ENCODE results near the gene SIM1.

The SIM1 gene

GRCh38 chr6:100415768-100416167 is 49.0 kb downstream of the SIM1 start:
- TF ChIP-seq TCF12 (IDR thresholded peaks at IDR 0.05; ENCODE audit: low read depth) (no peak), TEAD4 (IDR thresholded peaks at IDR 0.05) (no peak), CEBPB (IDR thresholded peaks at IDR 0.05) (no peak), FOXM1 (IDR thresholded peaks at IDR 0.05; ENCODE audit: borderline replicate concordance, low read depth) (no peak), CREB1 (IDR thresholded peaks at IDR 0.05; ENCODE audit: low read depth) (no peak), REST (IDR thresholded peaks at IDR 0.05; ENCODE audit: low read depth) (no peak), TAF1 (IDR thresholded peaks at IDR 0.05; ENCODE audit: low read depth) (no peak), EGR1 (IDR thresholded peaks at IDR 0.05) (no peak), ZBTB7A (IDR thresholded peaks at IDR 0.05; ENCODE audit: low read depth) (no peak), RAD21 (IDR thresholded peaks at IDR 0.05; ENCODE audit: low read depth) (no peak), NFIC (IDR thresholded peaks at IDR 0.05) (no peak), EP300 (IDR thresholded peaks at IDR 0.05; ENCODE audit: borderline replicate concordance) (no peak), YY1 (IDR thresholded peaks at IDR 0.05; ENCODE audit: low read depth) (no peak)
- TF ChIP-seq, protein P1, sequence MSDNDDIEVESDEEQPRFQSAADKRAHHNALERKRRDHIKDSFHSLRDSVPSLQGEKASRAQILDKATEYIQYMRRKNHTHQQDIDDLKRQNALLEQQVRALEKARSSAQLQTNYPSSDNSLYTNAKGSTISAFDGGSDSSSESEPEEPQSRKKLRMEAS (IDR thresholded peaks at IDR 0.05) = no peak
- TF ChIP-seq, protein P2, sequence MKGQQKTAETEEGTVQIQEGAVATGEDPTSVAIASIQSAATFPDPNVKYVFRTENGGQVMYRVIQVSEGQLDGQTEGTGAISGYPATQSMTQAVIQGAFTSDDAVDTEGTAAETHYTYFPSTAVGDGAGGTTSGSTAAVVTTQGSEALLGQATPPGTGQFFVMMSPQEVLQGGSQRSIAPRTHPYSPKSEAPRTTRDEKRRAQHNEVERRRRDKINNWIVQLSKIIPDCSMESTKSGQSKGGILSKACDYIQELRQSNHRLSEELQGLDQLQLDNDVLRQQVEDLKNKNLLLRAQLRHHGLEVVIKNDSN (IDR thresholded peaks at IDR 0.05) = no peak

- TF ChIP-seq ZBTB7A (IDR thresholded peaks at IDR 0.05; ENCODE audit: low read depth) = no peak
- TF ChIP-seq TCF12 (IDR thresholded peaks at IDR 0.05; ENCODE audit: low read depth) = no peak
- TF ChIP-seq, protein P1 (IDR thresholded peaks at IDR 0.05) = no peak
- TF ChIP-seq, protein P2 (IDR thresholded peaks at IDR 0.05) = no peak
- TF ChIP-seq YY1 (IDR thresholded peaks at IDR 0.05; ENCODE audit: low read depth) = no peak
- no peak for TF ChIP-seq RAD21 (IDR thresholded peaks at IDR 0.05; ENCODE audit: low read depth)
- TF ChIP-seq TEAD4 (IDR thresholded peaks at IDR 0.05) = no peak
- no peak for TF ChIP-seq NFIC (IDR thresholded peaks at IDR 0.05)
- no peak for TF ChIP-seq FOXM1 (IDR thresholded peaks at IDR 0.05; ENCODE audit: borderline replicate concordance, low read depth)
- no peak for TF ChIP-seq CREB1 (IDR thresholded peaks at IDR 0.05; ENCODE audit: low read depth)
- TF ChIP-seq TAF1 (IDR thresholded peaks at IDR 0.05; ENCODE audit: low read depth) = no peak
Measured at GRCh38 chr6:100412872-100413271, 51.8 kb downstream of the SIM1 start.

GRCh38 chr6:100404051-100404450 is 60.7 kb downstream of the SIM1 start:
- no peak for TF ChIP-seq NFIC (IDR thresholded peaks at IDR 0.05)
- TF ChIP-seq, protein P1 (IDR thresholded peaks at IDR 0.05) = no peak
- TF ChIP-seq CREB1 (IDR thresholded peaks at IDR 0.05; ENCODE audit: low read depth) = no peak
- TF ChIP-seq EGR1 (IDR thresholded peaks at IDR 0.05) = no peak
- no peak for TF ChIP-seq TAF1 (IDR thresholded peaks at IDR 0.05; ENCODE audit: low read depth)
- TF ChIP-seq TCF12 (IDR thresholded peaks at IDR 0.05; ENCODE audit: low read depth) = no peak
- no peak for TF ChIP-seq ZBTB7A (IDR thresholded peaks at IDR 0.05; ENCODE audit: low read depth)
- TF ChIP-seq TEAD4 (IDR thresholded peaks at IDR 0.05) = no peak
- no peak for TF ChIP-seq REST (IDR thresholded peaks at IDR 0.05; ENCODE audit: low read depth)
- TF ChIP-seq FOXM1 (IDR thresholded peaks at IDR 0.05; ENCODE audit: borderline replicate concordance, low read depth) = no peak

DNA sequence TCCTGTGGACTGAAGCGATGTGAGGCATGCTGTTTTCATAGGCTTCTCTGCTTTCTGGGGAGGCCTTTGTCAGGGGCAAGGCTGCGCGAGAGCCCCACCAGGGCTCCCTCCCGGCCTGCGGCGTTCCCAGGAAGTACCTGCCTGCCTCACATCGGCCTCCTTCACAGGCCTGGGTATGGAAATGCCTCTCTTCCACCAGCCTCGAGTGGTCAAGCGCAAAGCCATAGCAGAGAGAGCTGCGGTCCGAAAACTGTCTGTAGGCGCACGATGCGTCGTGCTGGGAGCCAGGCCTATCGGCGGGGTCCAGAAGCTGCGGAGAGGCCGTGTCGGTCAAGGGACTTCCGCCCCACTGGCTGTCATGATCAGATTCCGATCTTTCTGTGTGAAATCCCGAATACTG is 71.2 kb downstream of the SIM1 start:
- TF ChIP-seq FOXM1 (IDR thresholded peaks at IDR 0.05; ENCODE audit: borderline replicate concordance, low read depth) (no peak), TAF1 (IDR thresholded peaks at IDR 0.05; ENCODE audit: low read depth) (no peak), YY1 (IDR thresholded peaks at IDR 0.05; ENCODE audit: low read depth) (no peak), REST (IDR thresholded peaks at IDR 0.05; ENCODE audit: low read depth) (no peak), CREB1 (IDR thresholded peaks at IDR 0.05; ENCODE audit: low read depth) (no peak), TCF12 (IDR thresholded peaks at IDR 0.05; ENCODE audit: low read depth) (no peak), EP300 (IDR thresholded peaks at IDR 0.05; ENCODE audit: borderline replicate concordance) (no peak), RAD21 (IDR thresholded peaks at IDR 0.05; ENCODE audit: low read depth) (no peak), ZBTB7A (IDR thresholded peaks at IDR 0.05; ENCODE audit: low read depth) (no peak), TEAD4 (IDR thresholded peaks at IDR 0.05) (no peak), NFIC (IDR thresholded peaks at IDR 0.05) (no peak), CEBPB (IDR thresholded peaks at IDR 0.05) (no peak), EGR1 (IDR thresholded peaks at IDR 0.05) (no peak)
- TF ChIP-seq, protein P2 (IDR thresholded peaks at IDR 0.05) = no peak
